DMS 273 (cell line): ENCODE data around the gene RYR2.
A peak's percentile ranks its signal among the peaks of the same experiment; 100 is the strongest.
"Not testable (repeated sequence)": the region's sequence is repeated elsewhere in the genome, so short reads cannot be mapped to it uniquely, and the experiment has no call there.

Experiments used
- DNase-seq: peaks from one replicate; lab custom pipeline; 2025; ENCODE audit not compliant: unreplicated experiment; lab: John Stamatoyannopoulos, UW

The RYR2 gene

GRCh38 chr1:237763137-237763536 is 721.2 kb downstream of the RYR2 start:
- DNase-seq, result no peak

DNA sequence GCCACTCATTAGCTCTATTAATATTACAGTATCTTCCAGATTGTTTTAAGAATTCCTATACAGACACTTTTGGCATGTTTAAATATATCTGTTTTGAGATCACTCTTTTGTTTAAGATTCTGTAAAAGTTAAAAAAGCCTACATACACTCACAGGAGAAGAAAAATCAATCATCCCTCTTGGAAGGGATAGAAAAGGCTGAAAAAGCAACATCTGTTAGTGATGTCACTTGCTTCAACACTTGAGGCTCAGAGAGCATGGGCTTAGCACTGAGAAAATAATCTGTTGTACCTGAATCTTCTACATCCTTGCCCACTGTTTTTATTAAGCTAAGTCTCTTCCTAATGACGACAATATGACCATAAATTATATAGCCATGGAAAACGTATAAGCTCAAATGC is 721.8 kb downstream of the RYR2 start:
- DNase-seq, result no peak

- DNase-seq, result no peak
These were observed 727.9 kb downstream of the RYR2 start for GRCh38 chr1:237769916-237770315.

- no peak for DNase-seq
These were observed 730.0 kb downstream of the RYR2 start for GRCh38 chr1:237772009-237772408.

GRCh38 chr1:237774246-237774645 is 732.3 kb downstream of the RYR2 start:
- no peak for DNase-seq

DNA sequence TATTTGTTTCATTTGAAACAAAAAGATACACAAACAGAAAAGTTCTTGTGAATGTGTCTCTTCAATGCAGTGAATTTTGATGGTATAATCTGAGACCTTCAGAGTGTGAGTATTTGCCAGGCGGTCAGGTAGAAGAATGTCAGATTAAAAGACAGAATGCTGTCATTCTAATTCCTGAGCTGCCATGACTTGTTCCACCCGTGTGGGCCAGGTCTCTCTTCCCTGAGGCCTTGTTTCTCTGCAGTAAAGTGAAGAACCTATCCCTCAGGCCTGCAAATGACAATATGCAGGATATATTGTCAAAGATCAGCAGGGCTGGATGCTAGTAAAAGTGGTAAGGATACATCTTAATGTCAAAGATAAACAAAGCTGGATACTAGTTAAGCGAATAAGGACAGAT is 737.4 kb downstream of the RYR2 start:
- no peak for DNase-seq

DNA sequence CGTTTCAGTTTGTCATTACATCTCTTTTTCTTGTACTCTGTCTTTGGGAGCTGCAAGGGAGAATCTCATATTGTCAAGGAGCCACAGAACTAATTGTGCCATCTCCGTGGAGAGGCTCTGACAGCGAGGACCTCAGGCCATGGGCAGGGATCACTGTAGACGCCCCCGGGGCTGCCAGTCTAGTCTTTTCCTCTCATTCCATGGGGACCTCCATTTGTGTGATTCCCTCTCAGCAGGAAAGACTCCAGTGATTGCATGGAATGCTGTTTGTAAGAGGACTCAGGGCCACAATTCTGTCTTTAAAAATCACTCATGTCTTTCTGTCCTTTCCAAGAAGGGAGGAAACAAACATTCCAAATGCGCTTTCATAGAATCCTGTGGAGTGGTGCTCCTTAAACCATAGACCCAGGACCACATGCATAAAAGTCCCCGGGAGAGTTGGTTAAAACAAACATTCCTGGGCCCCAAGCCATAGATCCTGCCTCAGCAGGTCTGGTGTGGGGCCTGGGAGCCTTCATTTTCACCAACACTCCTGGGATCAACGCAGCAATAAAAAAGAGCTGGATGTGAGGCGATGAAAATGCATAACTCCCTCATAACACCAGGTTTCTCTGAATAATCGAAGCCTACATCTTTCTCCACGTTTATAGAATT is 744.2 kb downstream of the RYR2 start:
- no peak for DNase-seq

GRCh38 chr1:237788069-237788468 is 746.1 kb downstream of the RYR2 start:
- DNase-seq, result no peak

- no peak for DNase-seq
These were observed 747.6 kb downstream of the RYR2 start for GRCh38 chr1:237789619-237790018.

GRCh38 chr1:237791592-237791991 is 749.6 kb downstream of the RYR2 start:
- no peak for DNase-seq

- no peak for DNase-seq
These were observed 750.2 kb downstream of the RYR2 start for GRCh38 chr1:237792149-237792548.

GRCh38 chr1:237792726-237793125 is 750.7 kb downstream of the RYR2 start:
- no peak for DNase-seq

GRCh38 chr1:237794071-237794470 is 752.1 kb downstream of the RYR2 start:
- no peak for DNase-seq

DNA sequence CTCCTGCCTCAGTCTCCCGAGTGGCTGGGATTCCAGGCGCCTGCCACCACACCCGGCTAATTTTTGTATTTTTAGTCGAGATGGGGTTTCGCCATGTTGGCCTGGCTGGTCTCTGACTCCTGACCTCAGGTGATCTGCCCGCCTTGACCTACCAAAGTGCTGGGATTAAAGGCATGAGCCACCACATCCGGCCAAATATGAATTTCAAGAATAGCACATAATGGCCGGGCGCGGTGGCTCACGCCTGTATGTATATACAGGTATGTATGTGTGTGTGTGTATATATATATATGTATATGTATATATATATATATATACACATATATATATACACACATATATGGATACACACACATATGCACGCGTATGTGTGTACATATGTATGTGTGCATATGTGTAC is 753.6 kb downstream of the RYR2 start:
- DNase-seq, result no peak

GRCh38 chr1:237799762-237800474 is 757.9 kb downstream of the RYR2 start:
- DNase-seq, result peak; percentile 84

GRCh38 chr1:237804516-237804915 is 762.5 kb downstream of the RYR2 start:
- DNase-seq, result no peak

DNA sequence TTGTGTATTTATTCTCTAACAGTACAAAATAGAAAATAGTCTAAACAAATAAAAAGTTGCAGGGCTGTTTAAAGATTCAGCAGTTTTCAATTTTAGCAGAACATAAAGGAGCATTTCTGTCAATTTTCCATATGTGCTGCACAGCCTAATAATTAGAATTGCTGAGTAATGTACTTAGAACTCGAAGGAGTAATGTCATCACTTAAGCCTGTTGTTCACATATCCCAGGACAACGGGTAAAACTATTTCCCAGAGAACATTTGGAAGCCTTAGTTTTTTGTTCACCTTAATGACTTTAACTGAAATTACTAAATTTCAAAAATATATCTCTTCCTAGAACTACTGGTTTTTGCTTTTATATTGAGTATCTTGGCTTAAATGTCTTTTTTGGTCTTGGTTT is 767.1 kb downstream of the RYR2 start:
- DNase-seq, result no peak

- DNase-seq, result no peak
These were observed 769.6 kb downstream of the RYR2 start for GRCh38 chr1:237811633-237812032.

DNA sequence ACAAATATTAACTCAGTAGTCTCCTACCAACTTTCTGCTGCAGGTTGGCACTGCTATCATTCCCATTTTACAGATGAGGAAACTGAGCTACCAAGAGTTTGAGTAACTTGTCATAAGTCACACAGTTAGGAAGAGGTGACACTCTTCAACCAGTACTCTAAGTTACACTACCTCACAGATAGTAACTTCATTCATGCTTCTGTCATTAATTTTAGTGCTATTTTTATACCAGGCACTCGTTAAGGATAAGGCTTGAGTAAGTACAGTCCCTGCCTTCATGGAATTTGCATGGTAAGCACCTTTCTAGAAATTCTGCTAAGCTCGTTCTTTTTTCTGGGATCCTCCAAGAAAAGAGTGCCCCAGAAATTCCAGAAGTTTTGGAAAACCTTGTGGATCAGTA is 770.1 kb downstream of the RYR2 start:
- DNase-seq, result no peak

- peak; percentile 49 for DNase-seq
These were observed 772.4 kb downstream of the RYR2 start for GRCh38 chr1:237814319-237814924.

DNA sequence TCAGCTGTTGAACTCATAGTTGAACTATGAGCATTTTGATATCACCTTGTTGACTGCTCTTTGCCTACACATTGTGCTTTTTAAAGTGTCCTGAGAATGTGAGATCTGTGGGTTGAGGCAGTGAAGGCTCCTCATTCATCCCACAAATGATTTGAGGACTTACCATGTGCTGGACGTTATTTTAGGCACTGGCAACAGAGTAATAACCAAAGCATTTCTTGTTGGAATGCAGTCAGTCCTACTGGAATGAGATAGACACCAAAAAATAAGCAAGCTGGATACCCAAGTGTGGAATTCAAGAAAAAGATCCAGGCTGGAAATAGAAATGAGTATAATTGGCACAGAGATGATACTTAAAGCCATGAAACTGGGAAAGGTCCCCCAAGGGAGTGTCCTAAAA is 775.3 kb downstream of the RYR2 start:
- no peak for DNase-seq

GRCh38 chr1:237820634-237821033 is 778.6 kb downstream of the RYR2 start:
- DNase-seq, result not testable (repeated sequence)
